22Rv1 (cell line): ENCODE measurements around the gene GULP1.

Experiments
- H3K27ac ChIP-seq: fragments of 450-650 bp; 2 replicates; pipeline ENCODE4 v1.5.1; 2017
- ZFX ChIP-seq: fragments of 450-650 bp; IDR thresholded peaks from 2 replicates; pipeline ENCODE4 v1.6.1; 2017; ENCODE audit warnings: antibody characterized with exemption, borderline replicate concordance
- TF ChIP-seq, protein P1 (sequence below): fragments of 450-650 bp; IDR thresholded peaks from 2 replicates; pipeline ENCODE4 v1.5.1; 2017; ENCODE audit warnings: mild to moderate bottlenecking

Gene GULP1

DNA sequence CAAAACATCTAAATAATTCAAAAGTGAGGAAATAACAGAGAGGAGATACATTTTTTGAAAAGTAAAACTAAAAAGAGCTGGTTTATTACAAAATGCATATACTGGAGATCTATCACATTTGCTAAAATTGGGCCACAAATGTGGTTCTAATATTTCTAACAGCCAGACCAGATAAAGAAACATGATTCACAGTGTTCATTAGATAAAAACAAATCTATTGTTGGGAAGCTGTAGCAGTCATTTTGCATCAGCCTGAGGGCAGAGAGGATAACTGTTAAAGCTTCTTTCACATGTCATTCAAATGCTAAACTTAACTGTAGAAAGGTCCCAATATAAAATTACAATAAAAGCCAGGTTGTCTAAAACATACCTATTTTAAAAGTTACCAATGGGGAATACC is 148.3 kb downstream of the GULP1 start:
- TF ChIP-seq, protein P1, sequence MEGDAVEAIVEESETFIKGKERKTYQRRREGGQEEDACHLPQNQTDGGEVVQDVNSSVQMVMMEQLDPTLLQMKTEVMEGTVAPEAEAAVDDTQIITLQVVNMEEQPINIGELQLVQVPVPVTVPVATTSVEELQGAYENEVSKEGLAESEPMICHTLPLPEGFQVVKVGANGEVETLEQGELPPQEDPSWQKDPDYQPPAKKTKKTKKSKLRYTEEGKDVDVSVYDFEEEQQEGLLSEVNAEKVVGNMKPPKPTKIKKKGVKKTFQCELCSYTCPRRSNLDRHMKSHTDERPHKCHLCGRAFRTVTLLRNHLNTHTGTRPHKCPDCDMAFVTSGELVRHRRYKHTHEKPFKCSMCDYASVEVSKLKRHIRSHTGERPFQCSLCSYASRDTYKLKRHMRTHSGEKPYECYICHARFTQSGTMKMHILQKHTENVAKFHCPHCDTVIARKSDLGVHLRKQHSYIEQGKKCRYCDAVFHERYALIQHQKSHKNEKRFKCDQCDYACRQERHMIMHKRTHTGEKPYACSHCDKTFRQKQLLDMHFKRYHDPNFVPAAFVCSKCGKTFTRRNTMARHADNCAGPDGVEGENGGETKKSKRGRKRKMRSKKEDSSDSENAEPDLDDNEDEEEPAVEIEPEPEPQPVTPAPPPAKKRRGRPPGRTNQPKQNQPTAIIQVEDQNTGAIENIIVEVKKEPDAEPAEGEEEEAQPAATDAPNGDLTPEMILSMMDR = no peak
- TF ChIP-seq ZFX = no peak
- no peak overlapping the region for H3K27ac ChIP-seq

- no peak for TF ChIP-seq ZFX
- TF ChIP-seq, protein P1 = no peak
- H3K27ac ChIP-seq = no peak overlapping the region
These were observed 149.2 kb downstream of the GULP1 start for GRCh38 chr2:188440849-188441248.

- TF ChIP-seq ZFX = no peak
- TF ChIP-seq, protein P1 = no peak
- H3K27ac ChIP-seq = no peak overlapping the region
These were observed 149.7 kb downstream of the GULP1 start for GRCh38 chr2:188441288-188441947.

DNA sequence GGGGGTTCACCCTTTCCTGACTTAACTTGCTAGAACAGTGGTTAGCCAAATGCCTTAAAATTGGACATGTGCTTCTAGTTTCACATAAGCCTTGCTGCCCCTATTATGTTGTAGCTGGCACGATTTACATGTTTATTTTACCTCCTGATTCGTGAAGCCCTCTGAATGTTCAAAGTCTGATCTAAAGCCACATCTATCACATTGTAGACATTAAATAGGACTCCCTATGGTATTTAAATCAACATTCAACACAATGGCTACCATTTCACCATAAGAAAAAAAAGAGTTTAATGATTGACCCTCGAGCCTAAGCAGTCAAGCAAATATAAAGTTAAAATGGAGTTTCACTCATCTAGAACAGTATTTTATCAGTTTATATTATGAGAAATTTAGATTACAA is 151.5 kb downstream of the GULP1 start:
- no peak overlapping the region for H3K27ac ChIP-seq
- TF ChIP-seq, protein P1 = no peak
- TF ChIP-seq ZFX = no peak

GRCh38 chr2:188444106-188444835 is 152.6 kb downstream of the GULP1 start:
- no peak overlapping the region for H3K27ac ChIP-seq
- TF ChIP-seq, protein P1 = no peak

DNA sequence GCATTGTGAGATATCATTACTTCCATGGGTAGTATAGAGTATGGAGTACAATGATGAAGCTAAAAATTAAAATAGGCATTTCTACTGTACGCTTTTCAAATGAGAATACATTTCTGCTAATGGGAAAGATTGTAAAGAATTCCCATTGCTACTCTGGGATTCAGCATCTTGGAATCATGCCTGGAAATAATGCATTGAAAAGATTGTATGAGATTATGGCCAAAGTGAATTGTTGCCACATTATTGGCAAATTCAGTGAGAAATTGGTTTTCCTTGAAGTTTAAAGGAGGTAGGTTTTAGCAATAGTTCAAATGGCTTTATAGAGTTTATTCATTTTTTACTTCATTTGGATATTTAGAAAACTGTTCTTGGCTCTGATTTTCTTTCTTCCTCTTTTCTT is 157.9 kb downstream of the GULP1 start:
- TF ChIP-seq, protein P1 = no peak
- no peak for TF ChIP-seq ZFX
- H3K27ac ChIP-seq = no peak overlapping the region

DNA sequence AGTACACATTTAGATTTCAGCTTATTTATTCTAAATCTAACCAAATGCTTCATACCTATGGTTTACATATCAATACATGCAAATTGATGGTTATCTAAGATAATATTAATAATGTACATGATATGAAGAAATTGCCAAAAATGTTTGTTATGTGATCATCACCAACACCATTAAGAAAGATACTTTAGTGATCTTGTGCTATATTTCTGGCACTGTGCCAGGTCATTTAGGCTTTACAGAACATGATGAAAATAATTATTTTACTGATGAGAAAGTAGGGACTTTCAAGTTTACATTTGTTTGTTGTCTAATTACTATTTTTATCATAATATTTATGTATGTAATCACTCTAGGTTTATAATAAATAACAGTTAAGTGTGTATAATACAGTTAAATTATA is 158.3 kb downstream of the GULP1 start:
- no peak for TF ChIP-seq ZFX
- TF ChIP-seq, protein P1 = no peak
- no peak overlapping the region for H3K27ac ChIP-seq
